GM19025 (cell line): ENCODE results near the gene PTMA.
"Not testable (repeated sequence)": the region's sequence is repeated elsewhere in the genome, so short reads cannot be mapped to it uniquely, and the experiment has no call there.

Experiments used
- ATAC-seq: cut with Tn5 transposase; IDR thresholded peaks from one replicate; pipeline ENCODE4 v1.9.1; 2021; ENCODE audit warnings: mild to moderate bottlenecking, low read depth, moderate library complexity; ENCODE audit not compliant: unreplicated experiment

The PTMA gene

GRCh38 chr2:231691251-231691772 lies 17.0 kb upstream of the PTMA start:
- ATAC-seq = no peak

- no peak for ATAC-seq
Observed at GRCh38 chr2:231692847-231693246, 15.5 kb upstream of the PTMA start.

- no peak for ATAC-seq
Observed at GRCh38 chr2:231693956-231694355, 14.4 kb upstream of the PTMA start.

GRCh38 chr2:231696004-231696367 lies 12.3 kb upstream of the PTMA start:
- no peak for ATAC-seq

DNA sequence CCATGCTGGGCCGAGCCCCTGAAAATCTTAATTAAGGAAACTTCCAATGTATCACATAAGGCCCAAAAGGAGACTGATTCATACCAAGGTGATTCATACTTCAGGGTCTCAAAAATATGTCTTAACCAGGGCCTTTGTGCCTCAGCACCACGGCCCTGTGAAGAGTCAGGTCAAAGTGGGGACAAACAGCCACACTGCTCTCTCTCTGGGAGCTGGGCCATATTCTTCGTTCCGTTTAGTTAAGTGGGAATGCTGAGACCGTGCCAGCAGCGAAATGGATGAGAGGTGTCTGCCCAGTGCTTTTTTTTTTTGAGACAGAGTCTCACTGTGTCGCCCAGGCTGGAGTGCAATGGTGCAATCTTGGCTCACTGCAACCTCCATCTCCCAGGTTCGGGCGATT lies 9.3 kb upstream of the PTMA start:
- ATAC-seq = no peak

DNA sequence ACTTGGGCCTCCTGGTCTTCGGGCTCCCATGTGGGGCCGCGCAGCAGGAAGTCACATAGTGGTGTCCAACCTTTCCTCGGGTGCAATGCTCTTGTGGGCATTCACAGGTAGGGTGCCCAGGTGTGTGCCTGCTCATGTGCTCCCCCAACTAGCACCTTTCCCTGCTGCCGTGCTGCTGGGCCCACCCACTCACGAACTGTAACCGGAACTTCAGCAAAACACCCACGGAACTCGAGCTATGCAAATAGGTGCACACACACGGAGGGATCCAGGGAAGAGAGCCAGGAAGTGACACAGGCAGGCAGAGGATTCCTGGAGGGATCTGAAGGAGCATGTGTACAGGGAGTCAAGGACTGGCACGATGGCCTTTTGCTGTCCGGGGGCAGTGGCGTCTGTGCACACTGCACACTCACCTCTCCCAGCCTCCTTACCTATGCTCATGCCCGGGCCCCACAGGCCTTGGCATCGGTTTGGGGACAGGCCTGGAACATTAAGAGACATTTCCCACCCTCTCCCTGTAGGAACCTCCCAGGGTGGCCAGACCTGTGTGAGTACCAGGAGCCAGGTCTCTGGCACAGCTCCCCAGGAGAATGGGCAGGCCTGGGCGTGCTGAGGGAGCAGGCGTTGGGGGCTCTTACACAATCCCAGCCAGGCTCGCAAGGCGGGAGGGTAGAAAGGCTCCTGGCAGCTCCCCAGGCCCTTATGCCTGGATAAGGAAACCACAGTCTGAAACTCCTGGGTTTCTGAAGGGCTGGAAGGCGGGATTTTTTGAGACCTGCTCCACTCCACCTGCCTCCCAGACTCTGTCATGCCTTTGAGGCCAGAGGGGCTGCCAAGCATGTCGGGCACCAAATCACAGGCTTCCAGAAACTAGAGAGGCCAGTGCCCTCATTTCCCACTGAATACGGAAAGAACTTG lies 6.6 kb upstream of the PTMA start:
- ATAC-seq = no peak

- no peak for ATAC-seq
Observed at GRCh38 chr2:231704017-231704416, 4.3 kb upstream of the PTMA start.

DNA sequence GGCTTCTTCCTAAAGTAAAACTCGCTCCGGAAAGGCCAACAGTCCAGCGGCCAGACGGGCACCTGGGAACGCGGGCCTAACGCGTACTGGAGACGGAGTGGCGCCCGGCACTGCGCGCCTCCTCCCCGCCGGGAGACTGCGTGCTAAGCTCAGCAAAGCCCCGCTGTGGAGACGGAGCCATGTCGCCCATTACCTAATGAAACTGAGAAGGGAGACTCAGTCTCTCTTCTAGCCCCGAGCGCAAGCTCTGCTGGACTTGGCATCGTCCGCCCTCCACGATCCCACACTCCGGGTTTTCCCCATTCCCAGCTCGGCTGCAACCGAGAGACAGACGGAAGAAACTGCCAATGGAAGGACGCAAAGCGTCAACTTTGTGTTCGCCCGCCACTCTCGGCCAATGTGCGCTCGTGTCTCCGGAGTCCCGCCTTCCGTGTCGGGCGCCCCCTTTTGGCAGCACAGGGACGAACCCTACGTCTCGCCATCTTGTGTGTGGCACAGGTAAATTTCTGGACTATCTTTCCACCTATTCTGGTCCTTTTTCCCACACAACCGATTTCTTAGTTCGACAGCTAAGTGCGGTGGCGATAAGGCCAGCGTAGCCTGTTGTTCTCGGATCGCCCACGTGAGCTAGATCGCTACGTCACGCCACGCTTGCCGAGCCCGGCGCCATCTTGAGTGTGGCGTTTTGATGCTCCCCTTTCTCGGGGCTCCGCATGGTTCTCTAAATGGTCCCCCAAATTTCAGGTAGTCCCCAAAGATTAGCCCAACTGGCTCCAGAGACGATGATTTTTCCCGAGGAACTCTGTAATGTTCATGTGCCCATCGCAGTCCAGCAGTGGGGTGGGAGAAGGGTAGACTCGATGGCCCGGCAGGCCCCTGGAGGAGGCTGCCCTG lies 1.3 kb upstream of the PTMA start:
- ATAC-seq = peak; percentile 23

DNA sequence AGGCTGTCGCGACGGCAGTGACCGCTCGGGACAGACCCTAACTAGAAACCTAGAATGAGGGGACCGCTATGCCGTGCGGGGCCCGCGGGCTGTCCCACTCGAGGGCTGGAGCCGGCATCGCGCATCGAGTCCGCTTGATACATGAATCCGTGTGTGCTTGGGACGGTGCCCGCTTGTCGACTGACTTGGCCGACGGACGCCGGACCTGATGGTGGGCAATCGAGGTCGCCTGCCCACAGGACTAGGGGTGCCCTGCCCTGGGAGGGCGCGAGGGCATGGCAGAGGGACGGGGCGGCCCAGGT lies 749 bp upstream of the PTMA start:
- ATAC-seq = no peak

DNA sequence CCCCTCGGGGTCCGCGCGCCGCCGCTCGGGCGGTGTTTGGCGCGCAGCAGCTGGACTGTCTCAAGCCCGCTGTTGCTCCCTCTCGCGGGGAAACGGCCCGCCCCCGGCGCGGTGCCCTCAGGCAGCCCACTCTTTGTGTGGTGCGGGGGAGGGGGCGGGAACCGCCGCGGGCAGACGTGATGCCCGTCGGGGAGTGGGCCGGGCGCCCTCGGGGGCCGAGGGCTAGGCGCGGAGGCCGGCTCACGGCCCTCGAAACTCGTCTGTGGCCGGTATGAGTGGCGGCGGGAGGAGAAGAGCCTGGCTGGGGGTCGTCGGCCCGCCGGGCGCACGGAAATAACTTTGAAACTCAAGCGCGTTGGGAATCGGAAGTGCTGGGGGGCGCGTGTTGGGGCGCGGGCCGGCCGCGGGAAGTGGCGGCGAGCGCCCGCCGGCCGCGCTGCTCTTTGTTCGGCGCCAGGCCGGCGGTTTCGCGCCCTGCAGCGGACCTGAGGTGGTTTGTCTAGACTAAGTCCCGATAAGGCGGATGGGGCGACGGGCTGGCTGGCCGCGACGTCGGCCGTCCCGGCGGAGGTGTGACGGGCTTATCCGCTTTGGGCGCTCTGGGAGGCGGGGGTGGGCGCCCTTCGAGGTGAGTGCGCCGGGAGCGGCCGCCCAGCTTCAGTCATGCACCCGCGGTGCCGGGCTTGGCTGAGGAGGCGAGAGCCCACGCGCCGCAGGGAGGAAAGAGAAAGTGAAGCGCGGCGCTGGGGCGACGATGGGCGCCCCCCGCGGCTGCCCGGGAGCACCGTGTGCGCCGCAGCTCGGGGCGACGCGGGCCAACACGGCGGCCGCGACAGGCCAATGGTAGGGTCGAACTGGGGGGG lies 679 bp downstream of the PTMA start:
- no peak for ATAC-seq

DNA sequence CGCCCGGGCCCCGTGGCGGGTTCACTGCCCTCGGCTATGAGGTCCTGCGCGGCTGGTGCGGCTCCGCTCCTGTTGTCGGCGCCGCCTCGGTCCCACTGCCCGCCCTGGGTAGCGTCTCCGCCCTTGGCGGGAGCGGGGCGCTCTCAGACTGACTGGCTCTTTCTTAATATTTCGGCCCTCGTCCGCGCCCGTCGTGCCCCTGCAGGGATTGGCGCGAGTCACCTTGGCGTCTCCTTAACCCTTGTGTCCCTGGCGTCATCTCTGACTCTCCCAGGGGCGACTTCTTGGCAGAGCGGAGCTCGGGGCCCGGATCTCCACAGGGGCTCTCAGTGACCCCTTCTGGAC lies 1.3 kb downstream of the PTMA start:
- no peak for ATAC-seq

DNA sequence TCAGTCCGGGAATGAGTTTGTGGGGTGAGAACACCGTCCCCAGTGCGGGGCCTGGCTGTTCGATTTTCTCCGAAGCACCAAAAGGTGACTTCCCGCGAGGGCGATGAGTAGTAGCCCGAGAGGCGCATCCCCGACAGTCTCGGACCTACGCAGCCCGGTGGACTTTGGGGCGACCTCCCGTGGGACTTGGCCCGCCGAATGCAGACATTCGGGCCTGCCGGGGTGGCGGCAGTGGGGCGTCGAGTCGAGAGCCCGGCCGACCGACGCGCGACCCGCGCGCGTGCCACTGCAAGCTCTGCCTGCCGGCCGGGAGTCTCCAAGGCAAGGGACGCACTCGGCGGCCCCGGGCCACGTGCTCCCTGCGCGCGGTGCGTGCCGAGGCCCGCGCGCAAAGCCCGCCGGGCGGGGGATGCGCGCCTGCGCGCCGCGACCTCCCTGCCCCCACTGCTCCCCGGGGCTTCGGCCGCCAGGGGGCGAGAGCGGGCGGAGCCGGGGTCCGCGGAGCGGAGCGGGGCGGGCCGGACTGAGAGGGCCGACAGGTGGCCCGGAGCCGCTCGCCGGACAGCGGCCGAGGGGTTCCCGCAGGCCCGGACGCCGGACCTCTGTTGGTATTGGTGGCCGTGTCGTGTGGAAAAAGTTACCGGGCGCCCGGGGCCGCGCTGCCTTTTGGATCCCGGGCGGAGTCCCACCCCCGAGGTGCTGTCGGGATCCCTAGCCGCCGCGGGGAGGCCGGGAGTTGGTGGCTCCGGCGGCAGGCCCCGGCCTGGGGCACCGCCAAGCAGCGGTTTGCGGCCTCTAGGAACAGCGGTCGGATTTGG lies 1.9 kb downstream of the PTMA start:
- ATAC-seq = peak; percentile 14

- ATAC-seq = no peak
Observed at GRCh38 chr2:231710799-231711676, 2.7 kb downstream of the PTMA start.

DNA sequence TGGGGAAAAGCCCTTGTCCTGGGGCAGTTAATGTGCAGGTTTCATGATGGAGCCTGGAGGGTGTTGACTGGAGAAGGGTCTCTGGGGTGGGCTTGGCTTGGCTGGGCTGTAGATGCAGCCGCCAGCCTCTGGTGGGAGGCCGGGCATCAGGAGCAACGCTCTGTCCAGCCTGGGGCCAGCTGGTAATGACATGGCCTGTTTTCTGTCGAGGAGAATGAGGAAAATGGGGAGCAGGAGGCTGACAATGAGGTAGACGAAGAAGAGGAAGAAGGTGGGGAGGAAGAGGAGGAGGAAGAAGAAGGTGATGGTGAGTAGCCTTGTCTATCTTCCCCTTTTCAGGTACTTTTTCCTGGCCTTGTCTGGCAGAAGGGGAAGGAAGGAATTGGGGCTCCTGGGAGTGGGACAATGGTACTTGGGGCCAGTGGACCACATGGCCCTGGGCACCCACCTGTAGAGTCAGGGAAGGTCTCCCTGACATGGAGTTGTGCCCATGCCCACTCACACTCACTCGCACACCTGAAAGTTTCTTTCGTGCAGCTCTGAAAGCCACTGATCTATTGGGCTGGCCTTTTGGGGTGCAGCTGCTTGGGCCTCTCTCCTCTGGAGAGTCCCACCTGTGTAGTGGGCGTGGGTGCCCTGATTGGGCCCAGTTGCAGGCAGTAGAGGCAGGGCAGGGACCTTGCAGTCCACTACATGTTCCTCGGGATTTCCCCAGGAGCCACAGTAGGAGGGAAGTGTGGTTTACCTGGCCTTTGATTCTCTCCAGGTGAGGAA lies 3.5 kb downstream of the PTMA start:
- no peak for ATAC-seq

DNA sequence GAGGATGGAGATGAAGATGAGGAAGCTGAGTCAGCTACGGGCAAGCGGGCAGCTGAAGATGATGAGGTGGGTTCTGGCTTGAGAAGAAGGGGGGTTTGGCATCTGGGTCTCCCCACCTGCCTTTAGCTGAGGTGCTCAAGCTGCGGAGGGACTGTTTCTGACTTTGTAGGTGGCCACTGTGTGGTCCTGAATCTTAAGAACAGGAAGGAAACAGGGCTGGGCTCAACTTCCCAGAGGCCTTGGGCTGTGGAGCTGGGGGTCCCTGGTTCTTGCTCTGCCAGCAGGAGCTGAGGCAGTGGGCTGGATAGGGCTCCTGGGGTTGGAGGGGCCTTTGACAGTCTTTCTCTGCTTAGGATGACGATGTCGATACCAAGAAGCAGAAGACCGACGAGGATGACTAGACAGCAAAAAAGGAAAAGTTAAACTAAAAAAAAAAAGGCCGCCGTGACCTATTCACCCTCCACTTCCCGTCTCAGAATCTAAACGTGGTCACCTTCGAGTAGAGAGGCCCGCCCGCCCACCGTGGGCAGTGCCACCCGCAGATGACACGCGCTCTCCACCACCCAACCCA lies 4.2 kb downstream of the PTMA start:
- ATAC-seq = not testable (repeated sequence)

GRCh38 chr2:231713406-231713729 lies 5.0 kb downstream of the PTMA start:
- not testable (repeated sequence) for ATAC-seq

DNA sequence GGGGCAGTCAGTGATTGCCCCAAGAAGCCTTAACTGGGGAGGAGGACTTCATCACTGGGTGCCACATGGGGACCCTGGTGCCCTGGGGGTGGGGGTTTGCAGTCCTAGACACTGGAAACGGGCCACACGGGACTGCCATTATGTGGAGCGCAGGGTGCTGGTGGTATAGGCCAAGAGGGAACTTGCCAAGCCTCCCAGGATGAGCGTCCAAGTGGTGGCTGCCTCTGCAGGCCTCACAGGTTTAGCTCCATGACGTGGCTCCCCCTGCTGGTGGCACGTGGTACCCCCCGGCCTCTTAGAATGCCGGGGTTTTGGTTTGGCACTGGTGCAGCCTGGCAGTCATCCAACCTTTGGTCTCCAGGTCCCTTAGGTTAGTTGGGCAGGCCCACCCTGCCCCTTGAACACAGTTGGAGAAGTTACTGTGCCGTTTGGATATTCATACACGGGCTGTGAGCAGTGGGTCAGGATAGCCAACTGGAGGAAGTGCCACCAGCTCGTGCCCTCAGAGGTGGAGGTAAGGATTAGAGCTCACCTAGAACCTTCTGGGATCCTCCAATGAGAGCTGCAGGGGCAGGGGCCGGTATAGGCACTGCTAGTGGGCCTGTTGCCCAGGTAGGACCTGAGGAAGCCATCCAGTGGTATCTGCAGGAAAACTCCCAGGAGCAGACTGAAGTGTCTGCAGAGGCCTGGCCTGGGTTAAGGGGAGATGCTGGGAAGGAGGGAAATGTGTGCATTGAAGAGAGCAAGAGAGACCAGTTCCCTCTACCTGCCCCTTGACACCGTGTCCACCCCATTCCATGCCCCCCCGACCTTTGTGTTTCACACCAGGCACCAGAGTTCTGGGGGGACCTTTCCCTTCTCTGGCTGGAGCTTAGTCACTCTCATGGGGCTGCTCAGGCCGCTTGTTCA lies 5.7 kb downstream of the PTMA start:
- no peak for ATAC-seq
